C4-2B (cell line): Measurements from ENCODE around the gene GRIK4.

ENCODE experiments used
- H3K27ac ChIP-seq: fragments of 450-650 bp; 2 replicates; pipeline ENCODE4 v1.5.1; 2017
- ZFX ChIP-seq: fragments of 450-650 bp; IDR thresholded peaks from 2 replicates; pipeline ENCODE4 v1.6.1; 2017
- TF ChIP-seq, protein P1 (sequence below): fragments of 450-650 bp; conservative IDR thresholded peaks from 2 replicates; pipeline ENCODE4 v1.5.1; 2017; ENCODE audit warnings: mild to moderate bottlenecking

GRIK4 gene

DNA sequence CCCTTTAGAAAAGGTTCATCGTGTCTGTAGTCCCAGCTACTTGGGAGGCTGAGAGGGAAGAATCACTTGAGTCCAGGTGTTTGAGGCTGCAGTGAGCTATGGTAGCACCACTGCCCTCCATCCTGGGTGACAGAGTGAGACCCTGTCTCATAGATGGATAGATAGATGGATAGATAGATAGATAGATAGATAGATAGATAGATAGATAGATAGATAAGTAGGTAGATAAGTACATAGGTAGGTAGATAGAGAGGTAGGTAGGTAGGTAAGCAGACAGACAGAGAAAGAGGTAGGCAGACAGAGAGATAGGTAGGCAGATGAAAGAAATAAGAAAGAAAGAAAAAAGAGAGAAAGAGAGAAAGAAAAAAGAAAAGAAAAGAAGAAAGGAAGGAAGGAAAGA, 156.4 kb downstream of the GRIK4 start:
- H3K27ac ChIP-seq: no peak overlapping the region
- TF ChIP-seq, protein P1, sequence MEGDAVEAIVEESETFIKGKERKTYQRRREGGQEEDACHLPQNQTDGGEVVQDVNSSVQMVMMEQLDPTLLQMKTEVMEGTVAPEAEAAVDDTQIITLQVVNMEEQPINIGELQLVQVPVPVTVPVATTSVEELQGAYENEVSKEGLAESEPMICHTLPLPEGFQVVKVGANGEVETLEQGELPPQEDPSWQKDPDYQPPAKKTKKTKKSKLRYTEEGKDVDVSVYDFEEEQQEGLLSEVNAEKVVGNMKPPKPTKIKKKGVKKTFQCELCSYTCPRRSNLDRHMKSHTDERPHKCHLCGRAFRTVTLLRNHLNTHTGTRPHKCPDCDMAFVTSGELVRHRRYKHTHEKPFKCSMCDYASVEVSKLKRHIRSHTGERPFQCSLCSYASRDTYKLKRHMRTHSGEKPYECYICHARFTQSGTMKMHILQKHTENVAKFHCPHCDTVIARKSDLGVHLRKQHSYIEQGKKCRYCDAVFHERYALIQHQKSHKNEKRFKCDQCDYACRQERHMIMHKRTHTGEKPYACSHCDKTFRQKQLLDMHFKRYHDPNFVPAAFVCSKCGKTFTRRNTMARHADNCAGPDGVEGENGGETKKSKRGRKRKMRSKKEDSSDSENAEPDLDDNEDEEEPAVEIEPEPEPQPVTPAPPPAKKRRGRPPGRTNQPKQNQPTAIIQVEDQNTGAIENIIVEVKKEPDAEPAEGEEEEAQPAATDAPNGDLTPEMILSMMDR: no peak
- TF ChIP-seq ZFX: no peak

DNA sequence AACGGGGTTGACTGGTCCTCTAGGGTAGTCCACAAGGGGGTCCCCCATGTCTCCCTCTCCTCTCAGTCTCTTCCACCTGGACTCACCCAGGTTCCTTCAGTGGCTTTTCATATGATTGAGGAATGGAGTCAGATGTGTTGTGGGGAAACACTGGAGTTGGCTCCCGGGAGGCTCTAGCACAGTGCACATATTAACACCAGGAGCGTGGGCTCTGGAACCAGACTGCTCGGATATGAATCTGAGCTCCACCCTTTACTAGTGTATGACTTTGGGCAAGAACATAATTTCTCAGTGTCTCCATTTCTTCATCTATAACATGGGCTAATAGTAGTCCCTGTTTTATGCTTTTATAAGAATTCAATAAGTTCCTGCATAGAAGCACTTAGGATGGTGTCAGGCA, 157.0 kb downstream of the GRIK4 start:
- H3K27ac ChIP-seq: no peak overlapping the region
- TF ChIP-seq, protein P1: no peak
- TF ChIP-seq ZFX: no peak

DNA sequence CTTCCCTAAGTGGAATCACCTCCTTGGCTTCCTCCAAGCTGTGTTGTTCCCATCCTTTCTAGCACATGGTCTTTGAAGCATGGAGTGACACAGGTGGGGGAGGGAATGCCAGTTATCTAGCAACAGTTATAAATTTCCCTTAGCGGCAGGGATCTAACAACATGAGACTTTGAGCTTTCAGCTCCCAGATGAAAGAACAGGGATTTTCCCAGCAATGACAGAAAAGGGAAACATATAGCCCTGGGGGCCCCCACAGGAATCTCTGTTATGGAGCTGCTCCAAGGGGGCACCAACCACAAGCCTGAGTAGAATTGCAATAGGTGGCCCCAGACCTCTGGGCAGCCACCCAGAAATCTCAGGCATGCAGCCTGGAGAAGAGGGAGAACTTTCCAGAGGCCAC, 163.0 kb downstream of the GRIK4 start:
- H3K27ac ChIP-seq: no peak overlapping the region
- TF ChIP-seq, protein P1: no peak
- no peak for TF ChIP-seq ZFX

DNA sequence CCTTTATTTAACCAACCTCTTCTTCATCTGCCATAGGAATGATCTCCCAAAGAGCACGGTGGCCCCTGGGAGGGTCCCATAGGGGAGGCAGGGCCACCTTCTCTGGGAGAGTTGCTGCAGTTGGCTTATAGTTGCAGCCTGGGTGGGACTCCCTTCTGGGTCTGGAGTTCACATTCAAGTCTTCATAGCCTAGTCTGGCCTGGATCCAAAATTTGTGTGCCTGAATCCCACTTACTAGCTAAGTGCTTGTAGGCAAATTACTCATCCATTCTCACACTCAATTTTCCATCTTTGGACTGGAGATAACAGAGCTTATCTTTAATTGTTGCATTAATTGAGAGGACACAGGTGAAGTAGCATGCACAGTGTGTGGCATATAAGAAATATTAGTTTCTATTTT, 163.6 kb downstream of the GRIK4 start:
- TF ChIP-seq ZFX: no peak
- TF ChIP-seq, protein P1: no peak
- no peak overlapping the region for H3K27ac ChIP-seq

DNA sequence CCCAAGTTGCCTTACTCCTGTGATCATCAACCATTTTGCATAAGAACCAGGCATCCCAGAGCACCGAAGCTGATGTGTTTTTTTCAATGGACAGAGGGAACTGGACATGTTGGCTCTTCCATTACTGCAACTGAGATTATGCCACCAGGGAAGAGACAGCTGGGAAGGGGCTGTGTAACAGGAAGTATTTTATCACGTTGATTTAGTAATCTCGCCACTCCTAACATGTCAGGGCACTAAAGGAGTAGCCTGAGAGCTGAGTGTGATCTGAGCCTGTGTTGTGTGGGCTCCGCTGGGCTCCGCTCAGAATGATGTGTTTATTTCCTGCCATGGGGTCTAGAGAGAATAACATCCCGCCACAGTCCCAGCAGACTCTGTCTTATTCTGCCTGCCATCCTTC, 165.4 kb downstream of the GRIK4 start:
- TF ChIP-seq, protein P1: no peak
- no peak for TF ChIP-seq ZFX
- H3K27ac ChIP-seq: no peak overlapping the region

DNA sequence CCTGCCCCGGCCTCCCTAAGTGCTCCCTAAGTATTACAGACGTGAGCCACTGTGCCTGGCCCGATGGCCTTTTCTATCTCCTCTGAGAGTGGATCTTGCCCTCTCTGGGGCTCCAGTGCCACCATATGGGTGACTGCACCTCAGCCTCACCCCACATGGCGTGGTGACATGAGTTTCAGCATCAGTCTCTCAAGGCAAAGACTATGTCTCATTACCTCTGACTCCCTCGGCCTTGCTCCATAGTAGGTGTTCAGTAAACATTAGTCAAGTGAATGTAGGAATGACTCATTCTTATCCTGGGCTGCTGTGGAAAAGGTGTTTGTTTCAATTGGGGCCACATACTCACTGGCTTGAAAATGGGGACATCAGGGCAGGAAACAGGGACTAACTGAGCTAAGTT, 168.8 kb downstream of the GRIK4 start:
- TF ChIP-seq, protein P1: no peak
- no peak for TF ChIP-seq ZFX
- H3K27ac ChIP-seq: no peak overlapping the region

DNA sequence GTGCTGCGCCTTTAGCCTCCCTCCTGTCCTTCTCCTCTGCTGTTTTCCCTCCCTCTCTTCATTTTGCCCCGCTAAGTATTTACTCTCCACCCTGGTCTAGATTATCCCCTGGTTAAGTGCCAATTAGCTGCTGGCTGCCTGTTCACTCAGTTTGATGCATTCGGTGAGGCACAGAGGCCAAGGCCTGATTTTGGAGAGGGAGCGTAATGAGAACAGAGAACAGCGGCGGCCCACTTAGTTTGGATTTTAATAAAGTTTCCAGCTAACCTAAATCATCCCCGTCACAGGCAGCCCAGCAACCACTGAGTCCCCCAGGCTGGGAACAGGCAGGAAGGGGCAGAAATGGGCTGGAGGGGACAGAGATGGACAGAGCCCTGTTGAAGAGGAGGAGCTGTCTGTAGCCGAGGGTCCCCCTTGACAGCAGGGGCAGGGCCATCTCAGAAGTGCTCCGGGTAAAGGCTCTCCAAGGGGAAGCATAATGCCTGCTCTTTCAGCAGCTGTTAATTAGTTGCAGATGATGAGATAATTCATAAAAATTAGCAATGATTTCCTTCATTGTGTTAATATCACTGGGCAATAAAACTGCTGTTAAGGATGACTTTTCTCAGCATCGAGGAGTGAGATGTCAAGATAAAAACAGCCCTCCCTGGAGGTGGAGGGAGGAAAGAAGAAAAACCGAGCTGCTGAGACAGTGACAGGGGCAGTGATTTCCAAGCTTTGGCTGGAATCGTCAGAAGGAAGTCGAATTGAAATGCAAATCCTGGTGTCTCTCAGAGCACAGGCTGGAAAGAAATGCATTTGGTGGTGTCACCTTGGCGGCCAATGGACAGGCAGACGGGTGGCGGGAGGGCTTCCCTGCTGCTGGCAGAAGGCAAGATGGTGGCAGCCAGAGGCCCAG, 170.1 kb downstream of the GRIK4 start:
- H3K27ac ChIP-seq: no peak overlapping the region
- TF ChIP-seq, protein P1: no peak
- TF ChIP-seq ZFX: no peak
